Endothelial cell (in vitro differentiated cells): ENCODE results near the gene PHACTR4. TPM values are rescaled to one million over a fixed set of nuclear protein-coding genes. Genes with fewer than 3 reads are reported as not detected.

ENCODE experiments used
- DNase-seq: peaks from one replicate; pipeline ENCODE4 v3.0.0; 2021; ENCODE audit warnings: low spot score
- H3K27ac Mint-ChIP-seq: one replicate; pipeline ENCODE4 v1.8.0; 2021; ENCODE audit warnings: mixed read lengths, inconsistent platforms; ENCODE audit not compliant: unreplicated experiment
- H3K27me3 Mint-ChIP-seq: one replicate; pipeline ENCODE4 v1.8.0; 2021; ENCODE audit warnings: mild to moderate bottlenecking, moderate library complexity, mixed read lengths, inconsistent platforms; ENCODE audit not compliant: unreplicated experiment
- H3K36me3 Mint-ChIP-seq: one replicate; pipeline ENCODE4 v1.8.0; 2021; ENCODE audit warnings: mild to moderate bottlenecking, low read depth, mixed read lengths, inconsistent platforms; ENCODE audit not compliant: unreplicated experiment
- H3K4me1 Mint-ChIP-seq: one replicate; pipeline ENCODE4 v1.8.0; 2021; ENCODE audit warnings: mild to moderate bottlenecking, mixed read lengths, inconsistent platforms; ENCODE audit not compliant: unreplicated experiment
- H3K4me3 Mint-ChIP-seq: one replicate; pipeline ENCODE4 v1.8.0; 2021; ENCODE audit warnings: mild to moderate bottlenecking, mixed read lengths, inconsistent platforms; ENCODE audit not compliant: unreplicated experiment
- H3K9me3 Mint-ChIP-seq: one replicate; pipeline ENCODE4 v1.8.0; 2021; ENCODE audit warnings: mixed read lengths, inconsistent platforms; ENCODE audit not compliant: unreplicated experiment
- total RNA-seq: library from RNA; stranded (reverse); fragmentation: NEBNext Ultra II Directional; extraction: Animal tissue kit (Norgen Biotek cat#: 25700); gene quantifications from one replicate; pipeline ENCODE4 v1.2.1, GENCODE V29; 2021; ENCODE audit not compliant: unreplicated experiment
- TF ChIP-seq, protein P1 (sequence below): fragments of 200-600 bp; sonication (generic); IDR thresholded peaks from one replicate; pipeline ENCODE4 v1.5.0; 2021; ENCODE audit warnings: antibody characterized with exemption; ENCODE audit not compliant: unreplicated experiment

PHACTR4 gene
- total RNA-seq, 1 donor from 2014 or later, result 56.6 TPM

DNA sequence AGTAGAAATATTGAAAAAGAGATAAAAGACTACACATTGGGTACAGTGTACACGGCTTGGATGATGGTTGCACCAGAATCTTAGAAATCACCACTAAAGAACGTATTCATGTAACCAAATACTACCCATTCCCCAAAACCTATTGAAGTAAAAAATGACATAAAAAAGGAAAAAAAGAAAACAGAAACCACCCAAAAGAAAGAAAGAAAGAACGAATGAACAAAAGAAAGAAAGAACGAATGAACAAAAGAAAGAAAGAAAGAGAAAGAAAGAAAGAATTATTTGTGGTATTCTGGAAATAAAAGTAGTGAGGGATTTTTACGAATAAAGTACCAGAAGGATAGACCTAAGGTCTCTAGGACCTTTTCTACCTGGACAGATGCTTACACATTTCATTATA lies 42.1 kb downstream of the PHACTR4 start:
- H3K27me3 Mint-ChIP-seq, result no peaks in the 10 kb centered on the region
- peaks cover 17% of the 10 kb centered on the region for H3K4me1 Mint-ChIP-seq
- DNase-seq, result no peak
- H3K27ac Mint-ChIP-seq, result no peak overlapping the region
- TF ChIP-seq, protein P1, sequence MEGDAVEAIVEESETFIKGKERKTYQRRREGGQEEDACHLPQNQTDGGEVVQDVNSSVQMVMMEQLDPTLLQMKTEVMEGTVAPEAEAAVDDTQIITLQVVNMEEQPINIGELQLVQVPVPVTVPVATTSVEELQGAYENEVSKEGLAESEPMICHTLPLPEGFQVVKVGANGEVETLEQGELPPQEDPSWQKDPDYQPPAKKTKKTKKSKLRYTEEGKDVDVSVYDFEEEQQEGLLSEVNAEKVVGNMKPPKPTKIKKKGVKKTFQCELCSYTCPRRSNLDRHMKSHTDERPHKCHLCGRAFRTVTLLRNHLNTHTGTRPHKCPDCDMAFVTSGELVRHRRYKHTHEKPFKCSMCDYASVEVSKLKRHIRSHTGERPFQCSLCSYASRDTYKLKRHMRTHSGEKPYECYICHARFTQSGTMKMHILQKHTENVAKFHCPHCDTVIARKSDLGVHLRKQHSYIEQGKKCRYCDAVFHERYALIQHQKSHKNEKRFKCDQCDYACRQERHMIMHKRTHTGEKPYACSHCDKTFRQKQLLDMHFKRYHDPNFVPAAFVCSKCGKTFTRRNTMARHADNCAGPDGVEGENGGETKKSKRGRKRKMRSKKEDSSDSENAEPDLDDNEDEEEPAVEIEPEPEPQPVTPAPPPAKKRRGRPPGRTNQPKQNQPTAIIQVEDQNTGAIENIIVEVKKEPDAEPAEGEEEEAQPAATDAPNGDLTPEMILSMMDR, result no peak
- no peaks in the 10 kb centered on the region for H3K36me3 Mint-ChIP-seq
- H3K9me3 Mint-ChIP-seq, result no peaks in the 10 kb centered on the region
- H3K4me3 Mint-ChIP-seq, result no peak overlapping the region

DNA sequence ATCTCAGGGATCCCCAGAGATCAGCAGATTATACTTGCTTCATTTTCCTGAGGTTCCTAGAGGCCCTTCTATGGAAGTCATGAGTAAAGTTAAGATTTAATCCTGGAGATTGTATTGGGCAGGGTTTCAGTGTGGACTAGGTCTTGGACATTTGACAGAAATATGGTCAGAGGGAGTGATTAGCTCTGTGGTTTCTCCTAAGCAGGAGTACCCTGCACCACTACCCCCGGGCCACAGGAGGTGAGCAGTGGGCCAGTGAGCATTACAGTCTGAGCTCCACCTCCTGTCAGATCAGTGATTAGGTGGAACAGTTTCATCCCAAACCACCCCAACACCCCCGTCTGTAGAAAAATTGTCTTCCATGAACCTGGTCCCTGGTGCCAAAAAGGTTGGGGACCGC lies 43.2 kb downstream of the PHACTR4 start:
- TF ChIP-seq, protein P1, result no peak
- peak; percentile 7 for DNase-seq
- H3K4me3 Mint-ChIP-seq, result no peak overlapping the region
- no peaks in the 10 kb centered on the region for H3K27me3 Mint-ChIP-seq
- H3K36me3 Mint-ChIP-seq, result no peaks in the 10 kb centered on the region
- peak overlapping the region; percentile 78 for H3K27ac Mint-ChIP-seq
- no peaks in the 10 kb centered on the region for H3K9me3 Mint-ChIP-seq
- peaks cover 17% of the 10 kb centered on the region for H3K4me1 Mint-ChIP-seq

DNA sequence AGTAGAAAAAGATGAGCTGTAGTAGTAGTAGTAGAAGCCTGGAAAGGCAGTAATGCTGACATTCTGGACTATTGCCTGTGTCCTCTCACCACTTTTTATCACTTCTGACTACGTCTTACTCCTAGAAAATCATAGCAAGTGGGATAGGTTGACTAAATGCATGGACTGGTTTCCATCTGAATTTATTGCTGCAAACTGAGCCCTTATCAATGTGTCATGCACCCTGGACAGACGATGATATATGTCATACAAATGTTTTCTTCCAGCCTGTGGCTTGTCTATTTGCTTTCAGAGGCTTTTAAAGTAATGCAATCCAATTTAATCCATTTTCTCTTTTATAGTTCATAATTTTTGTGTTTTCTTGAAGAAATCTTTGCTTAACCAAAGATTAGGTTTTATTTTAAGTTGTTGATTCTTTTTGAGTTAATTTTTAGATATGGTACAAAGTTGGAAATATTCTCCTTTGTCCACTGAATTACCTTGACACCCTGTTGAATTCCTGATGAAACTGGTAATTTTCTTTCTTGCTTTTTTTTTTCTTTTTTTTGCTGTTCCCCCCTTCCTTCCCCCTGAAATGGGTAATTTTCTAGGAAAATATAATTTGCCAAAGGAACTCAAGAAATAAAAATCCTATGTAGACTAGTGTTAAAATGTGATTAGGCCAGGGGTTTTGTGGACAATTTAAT lies 47.1 kb downstream of the PHACTR4 start:
- Mint-ChIP-seq H3K27me3 (no peaks in the 10 kb centered on the region), H3K36me3 (peaks cover 3% of the 10 kb centered on the region)

DNA sequence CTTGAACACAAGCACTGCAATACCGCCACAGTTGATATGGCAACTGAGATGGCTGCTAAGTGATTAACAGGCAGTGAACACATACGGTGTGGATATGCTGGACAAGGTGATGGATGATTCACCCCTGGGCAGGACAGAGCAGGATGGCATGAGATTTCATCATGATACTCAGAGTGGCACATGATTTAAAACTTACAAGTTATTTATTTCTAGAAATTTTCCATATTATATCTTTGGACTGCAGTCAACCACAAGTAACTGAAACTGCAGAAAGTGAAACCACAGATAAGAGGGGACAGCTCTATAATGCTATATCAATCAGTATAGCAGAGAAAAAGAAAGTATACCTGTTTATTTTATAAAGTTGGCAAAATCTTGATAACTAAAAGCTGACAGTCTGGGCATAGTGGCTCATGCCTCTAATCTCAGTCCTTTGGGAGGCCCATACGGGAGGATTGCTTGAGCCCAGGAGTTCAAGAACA lies 47.9 kb downstream of the PHACTR4 start:
- peaks cover 3% of the 10 kb centered on the region for H3K36me3 Mint-ChIP-seq
- no peak for DNase-seq
- H3K27ac Mint-ChIP-seq, result no peak overlapping the region
- H3K27me3 Mint-ChIP-seq, result no peaks in the 10 kb centered on the region
- H3K4me1 Mint-ChIP-seq, result peaks cover 19% of the 10 kb centered on the region
- TF ChIP-seq, protein P1, result no peak
- H3K4me3 Mint-ChIP-seq, result no peak overlapping the region
- no peaks in the 10 kb centered on the region for H3K9me3 Mint-ChIP-seq

More for the DNA sequence above, 47.1 kb downstream of the PHACTR4 start:
- TF ChIP-seq, protein P1, result no peak
- Mint-ChIP-seq H3K4me1 (peaks cover 19% of the 10 kb centered on the region), H3K9me3 (no peaks in the 10 kb centered on the region), H3K4me3 (no peak overlapping the region), H3K27ac (no peak overlapping the region)
- no peak for DNase-seq

DNA sequence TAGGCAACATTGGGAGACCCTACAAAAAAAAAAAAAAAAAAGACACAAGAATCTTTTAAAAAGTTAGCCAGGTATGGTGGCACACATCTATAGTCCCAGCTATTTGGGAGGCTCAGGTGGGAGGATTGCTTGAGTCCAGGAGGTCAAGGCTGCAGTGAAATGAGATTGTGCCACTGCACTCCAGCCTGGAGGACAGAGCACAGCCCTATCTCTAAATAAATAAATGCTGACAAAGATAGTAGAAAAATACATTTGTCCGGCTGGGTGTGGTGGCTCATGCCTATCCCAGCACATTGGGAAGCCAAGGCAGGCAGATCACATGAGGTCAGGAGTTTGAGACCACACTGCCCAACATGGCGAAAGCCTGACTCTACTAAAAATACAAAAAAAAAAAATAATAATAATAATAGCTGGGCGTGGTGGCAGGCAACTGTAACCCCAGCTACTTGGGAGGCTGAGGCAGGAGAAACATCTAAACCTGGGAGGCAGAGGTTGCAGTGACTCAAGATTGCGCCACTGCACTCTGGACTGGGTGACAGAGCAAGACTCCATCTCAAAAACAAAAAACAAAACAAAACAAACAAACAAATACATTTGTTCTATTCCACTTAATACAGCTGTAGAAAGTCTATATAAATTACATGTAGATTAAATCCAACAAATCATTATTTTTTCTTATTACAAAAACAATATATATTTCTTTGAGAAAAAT lies 48.5 kb downstream of the PHACTR4 start:
- Mint-ChIP-seq H3K9me3 (no peaks in the 10 kb centered on the region), H3K27me3 (no peaks in the 10 kb centered on the region), H3K4me1 (peaks cover 13% of the 10 kb centered on the region), H3K27ac (no peak overlapping the region), H3K36me3 (peaks cover 3% of the 10 kb centered on the region), H3K4me3 (no peak overlapping the region)
- TF ChIP-seq, protein P1, result no peak
- DNase-seq, result no peak
